Right lobe of liver (tissue), 4 donors: ENCODE measurements around the gene PLCB4.

Experiments used
- CTCF ChIP-seq, 4 donors: fragments of 200-600 bp in 3 of 4; fragments of 450-650 bp in 1 of 4; IDR thresholded peaks; one replicate each; pipeline versions ENCODE4 v1.5.1 to v1.8.0; 2016 to 2022; ENCODE audit warnings: antibody characterized with exemption in 4 of 4, mild to moderate bottlenecking in 2 of 4
- POLR2A ChIP-seq: fragments of 450-650 bp; IDR thresholded peaks from one replicate; pipeline ENCODE4 v1.6.1; 2017; ENCODE audit warnings: antibody characterized with exemption, mild to moderate bottlenecking
- donor health status: DM: no; HTN: no; CAD: no.
- donor health status: DM: no; HTN: no; CAD: no.
- donor health status: DM: no; HTN: yes; CAD: no.

- TF ChIP-seq CTCF (IDR thresholded peaks at IDR 0.05), result no peak
- no peak for TF ChIP-seq POLR2A
Measured at GRCh38 chr20:9411833-9412232, 342.9 kb downstream of the PLCB4 start.
